GM23248 (cell line): ENCODE results near the gene TPD52L3.

Experiments used
- EZH2 ChIP-seq: fragments of 200-600 bp; sonication (generic); IDR thresholded peaks from 2 replicates; pipeline ENCODE4 v1.6.1; 2018; ENCODE audit warnings: antibody characterized with exemption, mild to moderate bottlenecking; ENCODE audit not compliant: insufficient read depth, poor library complexity, severe bottlenecking
- EZH2phosphoT487 ChIP-seq: fragments of 200-600 bp; sonication (generic); IDR thresholded peaks from 2 replicates; pipeline ENCODE4 v1.6.1; 2018; ENCODE audit warnings: antibody characterized with exemption, moderate library complexity, mild to moderate bottlenecking, low read depth; ENCODE audit not compliant: insufficient read depth

GRCh38 chr9:6354072-6354686 is 26.0 kb downstream of the TPD52L3 start:
- no peak for TF ChIP-seq EZH2
- TF ChIP-seq EZH2phosphoT487, result no peak
